NCI-H1092 treated with DMSO at 0.1 percent for 48 hours (cell line): Measurements from ENCODE around the gene LRRC28.

Experiments used
- DNase-seq: peaks from one replicate; lab custom pipeline; 2025; lab: John Stamatoyannopoulos, UW

LRRC28 gene

GRCh38 chr15:99343208-99343607 is 91.9 kb downstream of the LRRC28 start:
- DNase-seq: no peak

- DNase-seq: no peak
These were observed 92.7 kb downstream of the LRRC28 start for GRCh38 chr15:99343881-99344551.

GRCh38 chr15:99344639-99345038 is 93.4 kb downstream of the LRRC28 start:
- DNase-seq: no peak

- DNase-seq: no peak
These were observed 94.0 kb downstream of the LRRC28 start for GRCh38 chr15:99345242-99345641.

- DNase-seq: no peak
These were observed 94.7 kb downstream of the LRRC28 start for GRCh38 chr15:99345832-99346462.

GRCh38 chr15:99347574-99347973 is 96.3 kb downstream of the LRRC28 start:
- no peak for DNase-seq

- no peak for DNase-seq
These were observed 97.1 kb downstream of the LRRC28 start for GRCh38 chr15:99348412-99348811.

- DNase-seq: no peak
These were observed 99.1 kb downstream of the LRRC28 start for GRCh38 chr15:99350408-99350807.

GRCh38 chr15:99359769-99360168 is 108.5 kb downstream of the LRRC28 start:
- no peak for DNase-seq

GRCh38 chr15:99361545-99362185 is 110.4 kb downstream of the LRRC28 start:
- no peak for DNase-seq

- no peak for DNase-seq
These were observed 114.0 kb downstream of the LRRC28 start for GRCh38 chr15:99365242-99365641.

GRCh38 chr15:99366013-99366412 is 114.7 kb downstream of the LRRC28 start:
- no peak for DNase-seq

- DNase-seq: no peak
These were observed 117.5 kb downstream of the LRRC28 start for GRCh38 chr15:99368743-99369142.

GRCh38 chr15:99369196-99369595 is 117.9 kb downstream of the LRRC28 start:
- no peak for DNase-seq

GRCh38 chr15:99371180-99372103 is 120.2 kb downstream of the LRRC28 start:
- DNase-seq: no peak

GRCh38 chr15:99385005-99385669 is 133.9 kb downstream of the LRRC28 start:
- no peak for DNase-seq

GRCh38 chr15:99385865-99386264 is 134.6 kb downstream of the LRRC28 start:
- DNase-seq: no peak

- no peak for DNase-seq
These were observed 135.1 kb downstream of the LRRC28 start for GRCh38 chr15:99386391-99386790.

GRCh38 chr15:99387421-99388168 is 136.3 kb downstream of the LRRC28 start:
- no peak for DNase-seq

- DNase-seq: no peak
These were observed 139.4 kb downstream of the LRRC28 start for GRCh38 chr15:99390667-99391066.

- no peak for DNase-seq
These were observed 142.4 kb downstream of the LRRC28 start for GRCh38 chr15:99393641-99394040.
